SHP77 treated with DMSO at 0.1 percent for 48 hours (cell line): ENCODE data around the gene LGI1.
A peak's percentile ranks its signal among the peaks of the same experiment; 100 is the strongest.

Experiments used
- DNase-seq: peaks from one replicate; lab custom pipeline; 2025; lab: John Stamatoyannopoulos, UW

LGI1 gene

GRCh38 chr10:93757801-93758507, at the start of gene LGI1:
Gene LGI1 (plus strand): TSS chr10:93757936. CDS start chr10:93758145, 209 bp downstream.
- no peak for DNase-seq

DNA sequence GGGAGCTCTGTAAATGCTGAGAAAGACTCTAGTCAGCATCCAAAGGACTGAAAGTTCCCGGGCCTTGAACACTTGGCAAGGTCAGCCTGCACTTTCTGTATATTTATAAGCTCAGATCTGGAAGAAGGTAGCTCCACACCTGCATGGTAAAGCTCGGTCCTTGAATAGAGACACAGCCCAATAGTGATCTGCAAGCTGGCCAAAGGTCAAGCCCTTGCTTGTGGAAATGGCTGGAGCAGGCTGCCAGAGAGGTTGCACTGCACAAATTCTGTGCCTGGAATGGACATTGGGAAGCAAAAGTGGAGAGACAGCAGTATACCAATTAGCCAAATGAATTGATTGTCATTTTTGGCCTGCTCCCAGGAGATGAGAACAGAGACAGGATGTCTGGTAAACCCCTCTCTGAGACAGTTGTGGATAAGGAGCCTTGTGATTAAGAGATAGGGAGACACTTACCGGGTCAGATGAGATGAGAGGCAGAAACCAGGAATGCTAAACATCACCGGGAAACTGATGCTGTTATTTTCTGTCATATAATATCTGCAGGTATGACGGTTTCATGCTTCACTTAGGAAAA, 47.3 kb upstream of the LGI1 start:
- DNase-seq, result no peak

- no peak for DNase-seq
Measured at GRCh38 chr10:93711891-93712290, 45.8 kb upstream of the LGI1 start.

GRCh38 chr10:93712593-93712992, 45.1 kb upstream of the LGI1 start:
- DNase-seq, result no peak

DNA sequence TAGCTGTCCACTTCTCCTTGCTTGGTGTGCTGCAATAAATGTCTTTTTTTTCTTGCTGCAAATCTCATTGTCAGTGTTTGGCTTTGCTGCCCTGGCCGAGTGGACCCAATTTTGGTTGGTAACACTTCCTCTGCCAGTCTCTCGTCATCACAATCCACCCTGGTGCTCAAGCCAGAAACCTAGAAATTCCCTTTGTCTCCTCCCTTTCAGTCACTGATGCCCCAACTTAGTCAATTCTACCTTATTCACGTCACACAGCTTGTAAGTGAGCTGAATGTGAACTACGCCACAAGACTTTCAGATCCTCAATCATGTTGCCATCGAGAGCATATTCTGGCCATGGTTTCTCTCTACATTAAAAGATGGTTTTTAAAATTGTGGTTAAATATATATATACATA, 42.4 kb upstream of the LGI1 start:
- no peak for DNase-seq

DNA sequence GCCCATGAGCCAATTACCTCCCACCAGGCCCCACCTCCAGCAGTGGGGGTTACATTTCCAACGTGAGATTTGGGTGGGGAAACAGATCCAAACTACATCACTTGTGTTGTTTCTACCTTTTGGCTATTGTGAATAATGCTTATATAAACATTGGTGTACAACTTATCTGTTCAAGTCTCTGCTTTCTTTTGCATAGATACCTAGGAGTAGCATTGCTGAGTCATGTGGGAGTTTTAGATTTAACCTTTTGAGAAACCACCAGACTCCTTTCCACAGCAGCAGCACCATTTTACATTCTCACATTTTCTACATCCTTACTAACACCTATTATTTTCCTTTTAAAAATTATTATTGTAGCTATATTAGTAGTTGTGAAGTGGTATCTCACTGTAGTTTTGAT, 41.0 kb upstream of the LGI1 start:
- no peak for DNase-seq

DNA sequence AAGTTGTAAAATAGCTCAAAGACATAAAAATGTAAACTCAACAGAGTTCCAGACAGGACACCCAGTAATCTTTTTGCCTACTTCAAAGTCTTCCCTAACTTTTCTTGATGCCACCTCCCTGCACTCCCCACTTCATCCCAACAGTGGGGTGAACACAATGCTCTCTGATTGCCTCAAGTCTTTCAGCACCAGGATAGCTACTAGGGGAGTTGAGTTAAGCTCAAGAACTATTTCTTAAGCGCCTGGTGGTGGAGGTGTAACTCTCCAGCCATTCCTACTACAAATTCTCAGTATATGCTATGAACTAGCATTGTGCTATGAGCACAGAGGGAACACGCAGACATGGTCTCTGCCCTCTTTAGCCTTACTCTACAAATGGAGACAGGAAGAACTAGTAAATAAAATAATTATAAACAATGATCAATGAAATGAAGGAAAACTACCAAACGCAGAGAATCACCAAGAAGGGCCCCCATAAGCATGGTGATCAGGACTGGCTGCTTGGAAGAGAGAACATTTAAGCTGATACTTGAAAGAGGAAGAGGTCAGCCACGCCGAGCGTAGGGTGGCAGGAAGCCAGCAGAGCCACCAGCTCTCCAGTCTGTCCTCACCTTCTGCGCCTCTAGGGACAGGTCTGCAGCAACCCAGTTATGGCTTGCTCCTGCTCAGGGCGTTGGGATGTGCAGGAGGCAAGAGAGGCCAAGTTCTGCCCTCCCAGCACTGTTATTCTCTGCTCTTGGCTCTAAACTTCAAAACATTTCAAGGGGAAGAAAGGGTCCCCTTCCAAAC, 38.6 kb upstream of the LGI1 start:
- DNase-seq, result peak; percentile 4

- DNase-seq, result no peak
Measured at GRCh38 chr10:93719901-93720300, 37.8 kb upstream of the LGI1 start.

- no peak for DNase-seq
Measured at GRCh38 chr10:93722550-93722949, 35.2 kb upstream of the LGI1 start.

DNA sequence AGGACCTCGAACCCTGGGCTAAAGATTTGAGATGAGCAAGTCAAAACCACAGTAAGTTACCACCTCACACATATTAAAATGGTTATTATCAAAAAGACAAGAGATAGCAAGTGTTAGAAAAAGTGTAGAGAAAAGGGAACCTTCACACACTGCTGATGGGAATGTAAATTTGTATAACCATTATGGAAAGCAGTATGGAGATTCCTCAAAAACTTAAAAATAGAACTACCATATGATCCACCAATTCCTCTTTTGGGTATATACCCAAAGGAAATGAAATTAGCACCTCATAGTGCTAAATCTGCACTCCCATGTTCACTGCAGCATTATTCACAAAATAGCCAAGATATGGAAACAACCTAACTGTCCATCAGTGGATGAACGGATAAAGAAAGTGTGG, 34.6 kb upstream of the LGI1 start:
- no peak for DNase-seq

- no peak for DNase-seq
Measured at GRCh38 chr10:93726024-93726423, 31.7 kb upstream of the LGI1 start.

- no peak for DNase-seq
Measured at GRCh38 chr10:93741367-93741766, 16.4 kb upstream of the LGI1 start.

- no peak for DNase-seq
Measured at GRCh38 chr10:93742633-93743349, 14.9 kb upstream of the LGI1 start.

GRCh38 chr10:93745408-93746065, 12.2 kb upstream of the LGI1 start:
- DNase-seq, result no peak

- no peak for DNase-seq
Measured at GRCh38 chr10:93746844-93747284, 10.9 kb upstream of the LGI1 start.

GRCh38 chr10:93749218-93749799, 8.4 kb upstream of the LGI1 start:
- no peak for DNase-seq

DNA sequence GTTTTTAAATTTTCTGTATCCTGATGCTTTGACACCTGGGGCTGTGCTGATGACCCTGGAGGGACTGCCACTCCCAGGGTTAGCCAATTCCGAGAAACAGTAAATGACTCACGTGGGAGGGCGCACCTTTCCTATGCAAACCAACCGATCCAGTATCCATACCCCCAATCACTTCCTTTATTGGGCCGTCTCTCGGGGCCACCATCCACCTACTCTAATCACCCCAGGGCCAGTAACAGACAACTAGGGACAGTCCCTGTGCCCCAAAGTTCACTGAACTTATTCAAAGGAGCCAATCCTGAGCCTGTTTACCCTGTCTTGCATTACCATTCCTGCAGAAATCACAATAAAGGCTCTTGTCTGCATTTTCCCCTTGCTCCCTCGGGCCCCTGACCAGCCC, 6.6 kb upstream of the LGI1 start:
- DNase-seq, result no peak

DNA sequence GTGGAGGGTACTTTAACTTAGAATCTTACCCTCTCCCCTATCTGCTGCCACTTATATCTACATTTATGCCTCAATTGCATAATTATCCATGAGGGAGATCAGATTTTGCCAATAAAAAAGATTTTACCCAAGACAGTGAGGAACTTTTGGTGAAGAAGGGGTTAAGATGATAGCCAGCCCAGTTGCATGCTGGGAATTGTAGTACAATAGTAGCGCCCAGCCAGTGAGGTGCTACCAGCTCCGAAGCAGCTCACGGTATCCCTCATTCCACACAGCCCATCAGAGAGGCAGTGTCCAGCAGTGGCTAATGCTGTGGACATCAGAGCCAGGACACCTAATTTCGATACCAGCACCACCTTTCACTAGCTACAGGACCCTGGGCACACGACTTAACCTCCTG, 5.9 kb upstream of the LGI1 start:
- DNase-seq, result no peak

DNA sequence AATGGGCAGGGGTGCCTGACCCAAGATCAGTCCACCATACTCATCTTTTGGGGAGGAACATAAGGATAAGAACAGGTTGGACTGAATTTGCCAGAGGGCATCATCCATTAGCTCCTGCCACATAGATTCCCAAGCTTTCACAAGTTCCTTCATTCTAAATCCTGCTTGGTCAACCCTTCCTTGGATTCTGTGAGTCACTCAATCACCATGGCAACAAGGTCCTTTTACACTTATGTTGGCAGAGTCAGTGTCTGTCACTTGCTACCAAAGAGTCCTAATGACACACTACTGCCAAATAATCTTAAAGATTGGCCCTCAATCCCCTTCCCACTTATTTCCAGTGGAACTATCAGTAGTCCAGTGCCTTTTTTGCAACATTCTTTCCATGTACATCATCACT, 5.0 kb upstream of the LGI1 start:
- no peak for DNase-seq

- DNase-seq, result no peak
Measured at GRCh38 chr10:93753621-93754250, 4.0 kb upstream of the LGI1 start.

GRCh38 chr10:93754761-93755160, 3.0 kb upstream of the LGI1 start:
- DNase-seq, result no peak
